ENCODE measurements around the gene FILIP1.

FILIP1 gene

GRCh38 chr6:75290136-75290945 lies 203.3 kb downstream of the FILIP1 start:
- no peak for TF ChIP-seq CTCF (conservative IDR thresholded peaks at IDR 0.05; ENCODE audit: low read depth, low read length)
- H3K4me3 ChIP-seq (ENCODE audit: low read depth, low read length) = no peak overlapping the region
- no peak for DNase-seq (ENCODE audit: low read depth)

GRCh38 chr6:75288023-75288422 lies 205.6 kb downstream of the FILIP1 start:
- DNase-seq (ENCODE audit: low read depth) = no peak
- no peak for TF ChIP-seq CTCF (conservative IDR thresholded peaks at IDR 0.05; ENCODE audit: low read depth, low read length)
- H3K4me3 ChIP-seq (ENCODE audit: low read depth, low read length) = no peak overlapping the region

GRCh38 chr6:75287424-75287823 lies 206.2 kb downstream of the FILIP1 start:
- DNase-seq (ENCODE audit: low read depth) = no peak
- H3K4me3 ChIP-seq (ENCODE audit: low read depth, low read length) = no peak overlapping the region
- TF ChIP-seq CTCF (conservative IDR thresholded peaks at IDR 0.05; ENCODE audit: low read depth, low read length) = no peak

GRCh38 chr6:75286955-75287354 lies 206.6 kb downstream of the FILIP1 start:
- no peak for DNase-seq (ENCODE audit: low read depth)
- no peak overlapping the region for H3K4me3 ChIP-seq (ENCODE audit: low read depth, low read length)
- no peak for TF ChIP-seq CTCF (conservative IDR thresholded peaks at IDR 0.05; ENCODE audit: low read depth, low read length)

- no peak for TF ChIP-seq CTCF (conservative IDR thresholded peaks at IDR 0.05; ENCODE audit: low read depth, low read length)
- DNase-seq (ENCODE audit: low read depth) = no peak
- H3K4me3 ChIP-seq (ENCODE audit: low read depth, low read length) = peak overlapping the region; percentile 84
These were observed 208.3 kb downstream of the FILIP1 start for GRCh38 chr6:75285283-75285639.

- H3K4me3 ChIP-seq (ENCODE audit: low read depth, low read length) = peak within 1 kb of the TSS; percentile 84
- DNase-seq (ENCODE audit: low read depth) = peak; percentile 100
- no peak for TF ChIP-seq CTCF (conservative IDR thresholded peaks at IDR 0.05; ENCODE audit: low read depth, low read length)
These were observed 208.8 kb downstream of the FILIP1 start, which contains the start of gene TMEM30A for GRCh38 chr6:75284632-75285282. TMEM30A (minus strand) TSS chr6:75284792; CDS start chr6:75284638, 154 bp downstream.
